Endothelial cell of umbilical vein (primary cell): ENCODE data around the gene ACTR3C. TPM values are rescaled to one million over a fixed set of nuclear protein-coding genes. Genes with fewer than 3 reads are reported as not detected.
A peak's percentile ranks its signal among the peaks of the same experiment; 100 is the strongest.

Experiments
- BruUV-seq: library from RNA; stranded (reverse); fragments of 400-500 nt; replicated peaks from 2 replicates; lab custom pipeline; 2021; lab: Mats Ljungman, UMichigan
- CTCF ChIA-PET: fragments of 300-600, 350-600 bp; sonication (Branson Sonifier 250); formaldehyde crosslinking; loops from one replicate; lab custom pipeline; 2021; ENCODE audit warnings: antibody characterized with exemption, inconsistent platforms; lab: Charles Lee
- POLR2A ChIA-PET: fragments of 300-600, 350-600 bp; sonication (Branson Sonifier 250); formaldehyde crosslinking; loops from one replicate; lab custom pipeline; 2021; ENCODE audit warnings: antibody characterized with exemption, inconsistent platforms; lab: Charles Lee
- DNase-seq: peaks from one replicate; pipeline ENCODE4 v3.0.0-alpha.2; 2011; ENCODE audit warnings: low read depth, low spot score
- FAIRE-seq: peaks from 2 replicates; lab custom pipeline; 2011; peaks lifted over from hg19 to GRCh38; lab: Jason Lieb, UNC
- H2AFZ ChIP-seq: 2 replicates; pipeline ENCODE4 v1.6.0; 2012; ENCODE audit warnings: low read depth, low read length, control low read depth, inconsistent platforms
- H3K27ac ChIP-seq: 2 replicates; pipeline ENCODE4 v1.5.1; 2011; ENCODE audit warnings: low read depth, mild to moderate bottlenecking, control low read depth, low read length, moderate library complexity; ENCODE audit not compliant: insufficient read depth
- H3K27me3 ChIP-seq, 2 experiments: 2 replicates each; pipeline versions ENCODE4 v1.6.0 to v1.6.1; 2011; ENCODE audit warnings: low read length in 2 of 2, mixed read lengths in 1 of 2; ENCODE audit not compliant: control insufficient read depth in 2 of 2, insufficient read depth in 2 of 2
- H3K36me3 ChIP-seq, 2 experiments: 2 replicates in 1 of 2; 3 replicates in 1 of 2; pipeline ENCODE4 v1.5.1; 2011; ENCODE audit warnings: low read length in 2 of 2, mild to moderate bottlenecking in 1 of 2, moderate library complexity in 1 of 2; ENCODE audit not compliant: control insufficient read depth in 2 of 2, insufficient read depth in 2 of 2; ENCODE audit errors: extremely low read depth in 1 of 2
- H3K4me1 ChIP-seq: 3 replicates; pipeline ENCODE4 v1.5.1; 2011; ENCODE audit warnings: mild to moderate bottlenecking, low read length; ENCODE audit not compliant: control insufficient read depth, insufficient read depth; ENCODE audit errors: extremely low read depth
- H3K4me2 ChIP-seq: 2 replicates; pipeline ENCODE4 v1.6.1; 2011; ENCODE audit warnings: low read length, control low read depth, mixed read lengths; ENCODE audit not compliant: insufficient read depth
- H3K4me3 ChIP-seq, 3 experiments: fragments of 200-600 bp in 1 of 3; sonication (generic), shearing (Covaris generic) in 1 of 3; replicated peaks in 1 of 3; 2 replicates each; pipeline ENCODE4 v1.5.1; 2011 to 2016; ENCODE audit warnings: control low read depth in 3 of 3, low read length in 3 of 3, mild to moderate bottlenecking in 2 of 3, inconsistent platforms in 1 of 3, low read depth in 1 of 3, moderate library complexity in 1 of 3; ENCODE audit not compliant: insufficient read depth in 1 of 3
- H3K79me2 ChIP-seq: 2 replicates; pipeline ENCODE4 v1.6.0; 2012; ENCODE audit warnings: low read length, inconsistent platforms; ENCODE audit not compliant: control insufficient read depth, insufficient read depth
- H3K9ac ChIP-seq: replicated peaks from 2 replicates; pipeline ENCODE3; 2011; ENCODE audit warnings: low read length, control low read depth; ENCODE audit not compliant: insufficient read depth; ENCODE audit errors: extremely low read depth
- H3K9me1 ChIP-seq: replicated peaks from 3 replicates; pipeline ENCODE4 v1.6.0; 2011; ENCODE audit warnings: mild to moderate bottlenecking, low read length; ENCODE audit not compliant: control insufficient read depth, insufficient read depth; ENCODE audit errors: extremely low read depth
- H3K9me3 ChIP-seq: replicated peaks from 2 replicates; pipeline ENCODE4 v1.5.1; 2012; ENCODE audit warnings: low read length, inconsistent platforms; ENCODE audit not compliant: control insufficient read depth, insufficient read depth
- H4K20me1 ChIP-seq: replicated peaks from 2 replicates; pipeline ENCODE3; 2011; ENCODE audit warnings: mild to moderate bottlenecking, low read length; ENCODE audit not compliant: control insufficient read depth, insufficient read depth; ENCODE audit errors: extremely low read depth
- EZH2 ChIP-seq: IDR thresholded peaks from 2 replicates; pipeline ENCODE4 v1.6.1; 2012; ENCODE audit warnings: borderline replicate concordance, low read depth, mild to moderate bottlenecking, moderate library complexity, low read length, inconsistent platforms; ENCODE audit not compliant: severe bottlenecking
- FOS ChIP-seq: IDR thresholded peaks from 2 replicates; pipeline ENCODE4 v1.6.1; 2011; ENCODE audit warnings: mild to moderate bottlenecking, low read length, moderate library complexity, borderline replicate concordance; ENCODE audit not compliant: insufficient read depth
- GATA2 ChIP-seq: IDR thresholded peaks from 2 replicates; pipeline ENCODE4 v1.7.0; 2011; ENCODE audit warnings: low read depth, mild to moderate bottlenecking, moderate library complexity, mixed read lengths, low read length; ENCODE audit not compliant: insufficient read length, insufficient read depth
- JUN ChIP-seq: IDR thresholded peaks from 2 replicates; pipeline ENCODE4 v1.6.1; 2011; ENCODE audit warnings: borderline replicate concordance, low read depth; ENCODE audit not compliant: insufficient read length, insufficient read depth
- MYC ChIP-seq: IDR thresholded peaks from one replicate; pipeline ENCODE4 v1.6.1; 2011; ENCODE audit warnings: mild to moderate bottlenecking, low read depth, low read length
- dilution Hi-C: fragments of 300-500 bp; cut with MboI; formaldehyde crosslinking; loops from one replicate; pipeline ENCODE4 v1.15.0; 2019; ENCODE audit warnings: low sequenced_read_pairs; ENCODE audit not compliant: extremely low pct_ligation_motif_present
- intact Hi-C: fragments of 100-400 bp; cut with micrococcal nuclease; formaldehyde crosslinking; loops from one replicate; pipeline ENCODE4 v1.10.0; 2022
- polyA plus RNA-seq, 4 experiments: library from polyadenylated mRNA; depleted of rRNA in 3 of 4; stranded (reverse) in 3 of 4; unstranded in 1 of 4; fragments of >200 nt; gene quantifications; 2 replicates each; pipeline versions ENCODE4 v1.2.1 to v1.2.3, GENCODE V29; 2011 to 2012; ENCODE audit warnings: missing spikeins in 1 of 4
- total RNA-seq: library from RNA; stranded (reverse); gene quantifications from 2 replicates; pipeline ENCODE4 v1.2.3, GENCODE V29; 2021

Gene ACTR3C
- total and polyA plus RNA-seq, 2 donors (not counting 3 experiments of a cell fraction or from before 2014, with no cell fraction given) = 0.33 TPM; not detected in 1

DNA sequence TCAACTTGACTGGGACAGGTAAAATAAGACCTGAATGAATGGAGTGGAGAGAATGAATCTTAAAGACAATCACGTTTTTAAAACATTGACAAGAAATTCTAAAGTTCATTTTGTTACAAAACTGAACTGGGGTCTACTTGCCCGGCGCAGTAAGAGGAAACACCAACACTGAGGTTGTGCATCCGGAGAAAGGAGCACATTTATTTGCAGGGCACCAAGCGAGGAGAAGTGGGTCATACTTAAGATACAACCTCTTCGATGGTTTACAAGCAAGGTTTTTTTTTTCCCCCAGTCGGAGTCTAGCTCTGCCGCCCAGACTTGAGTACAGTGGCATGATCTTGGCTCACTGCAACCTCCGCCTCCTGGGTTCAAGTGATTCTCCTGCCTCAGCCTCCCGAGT lies 41.8 kb upstream of the ACTR3C start:
- dilution Hi-C loops (no loop called here), intact Hi-C loops (loop anchor here (5.0 kb wide), 2 partner anchors 267 to 627 kb away; partner anchors contain the start of genes GIMAP6 and NOS3)
- Histone ChIP-seq H2AFZ (no peak overlapping the region), H3K9ac (no peak overlapping the region), H3K4me2 (no peak overlapping the region), H3K4me3 (no peak overlapping the region), H4K20me1 (no peaks in the 10 kb centered on the region), H3K27ac (no peak overlapping the region), H3K4me1 (peaks cover 19% of the 10 kb centered on the region), H3K79me2 (peaks cover 15% of the 10 kb centered on the region), H3K9me3 (no peaks in the 10 kb centered on the region), H3K36me3 (peaks cover 0 to under 1% of the 10 kb centered on the region in 2 experiments), H3K9me1 (no peaks in the 10 kb centered on the region), H3K27me3 (no peaks in the 10 kb centered on the region)
- BruUV-seq = no TSS peak
- POLR2A ChIA-PET = no interaction called here
- TF ChIP-seq MYC (no peak), GATA2 (no peak), EZH2 (no peak)
- DNase-seq (no peak), FAIRE-seq (no peak)
- CTCF ChIA-PET = interaction anchor here (1.1 to 1.8 kb wide), 2 partner anchors 10 to 13 kb away, joined by 3 to 8 read pairs; no protein-coding TSS in a partner anchor

DNA sequence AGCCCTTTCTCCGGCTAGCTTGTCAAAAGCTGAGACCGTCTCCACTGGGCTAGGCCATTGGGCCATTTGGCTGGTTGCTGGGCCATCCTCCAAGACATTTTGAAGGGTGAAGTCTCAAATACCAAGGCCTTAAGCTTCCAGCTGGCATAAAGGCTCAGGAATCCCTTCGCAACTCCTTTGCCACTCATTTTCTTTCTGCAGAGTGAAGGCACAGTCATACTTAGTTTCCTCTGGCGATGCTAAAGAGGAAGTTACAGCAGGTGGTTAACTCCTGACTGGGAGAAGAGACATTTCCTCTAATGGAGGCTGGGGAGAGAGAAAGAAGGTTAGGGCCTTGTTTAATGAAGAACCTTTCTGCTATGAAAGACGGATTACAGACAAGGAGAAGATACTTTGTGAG lies 40.5 kb upstream of the ACTR3C start:
- Histone ChIP-seq H3K9ac (no peak overlapping the region), H3K27ac (no peak overlapping the region), H3K4me2 (no peak overlapping the region), H4K20me1 (no peaks in the 10 kb centered on the region), H3K4me3 (no peak overlapping the region), H3K4me1 (peaks cover 13% of the 10 kb centered on the region), H3K9me1 (no peaks in the 10 kb centered on the region), H3K36me3 (no peaks in the 10 kb centered on the region), H3K9me3 (no peaks in the 10 kb centered on the region), H2AFZ (peak overlapping the region; percentile 28), H3K27me3 (no peaks in the 10 kb centered on the region), H3K79me2 (peaks cover 1% of the 10 kb centered on the region)
- POLR2A ChIA-PET = no interaction called here
- BruUV-seq = no TSS peak
- TF ChIP-seq FOS (peak; percentile 51), JUN (no peak)
- FAIRE-seq (no peak), DNase-seq (peak; percentile 37)
- dilution Hi-C loops = no loop called here
- CTCF ChIA-PET = no interaction called here
- intact Hi-C loops = no loop called here
